ENCODE data around the gene ENAM.

GRCh38 chr4:70608324-70608723 lies 20.2 kb upstream of the ENAM start:
- TF ChIP-seq CREB5 (CRISPR knock-in tag; IDR thresholded peaks at IDR 0.05; ENCODE audit: low read depth) = no peak
- TF ChIP-seq ZC3H10 (CRISPR knock-in tag; IDR thresholded peaks at IDR 0.05) = no peak
- TF ChIP-seq TSHZ2 (CRISPR knock-in tag; IDR thresholded peaks at IDR 0.05) = no peak
- TF ChIP-seq RARB (CRISPR knock-in tag; IDR thresholded peaks at IDR 0.05) = no peak
- TF ChIP-seq PATZ1 (CRISPR knock-in tag; IDR thresholded peaks at IDR 0.05; ENCODE audit: borderline replicate concordance) = no peak
- TF ChIP-seq ZNF565 (CRISPR knock-in tag; conservative IDR thresholded peaks at IDR 0.05; ENCODE audit: low read depth) = no peak
- TF ChIP-seq ARNTL (CRISPR knock-in tag; IDR thresholded peaks at IDR 0.05; ENCODE audit: borderline replicate concordance, low read depth) = no peak
- no peak for TF ChIP-seq ZNF8 (CRISPR knock-in tag; IDR thresholded peaks at IDR 0.05)
- no peak for TF ChIP-seq TOX (CRISPR knock-in tag; IDR thresholded peaks at IDR 0.05; ENCODE audit: borderline replicate concordance)
- no peak for TF ChIP-seq ZFP3 (CRISPR knock-in tag; IDR thresholded peaks at IDR 0.05)
- TF ChIP-seq CSDC2 (CRISPR knock-in tag; IDR thresholded peaks at IDR 0.05) = no peak

Measured in SK-N-SH treated with all-trans-retinoic acid at 6 μM for 48 hours (cell line).